Keratinocyte (primary cell): ENCODE measurements around the gene RXRA. TPM values are rescaled to one million over a fixed set of nuclear protein-coding genes. Genes with fewer than 3 reads are reported as not detected.

Experiments used
- DNase-seq: peaks from one replicate; pipeline ENCODE4 v3.0.0-alpha.2; 2011; ENCODE audit warnings: low read depth, missing footprints, low spot score
- FAIRE-seq: peaks from 2 replicates; lab custom pipeline; 2011; peaks lifted over from hg19 to GRCh38; lab: Jason Lieb, UNC
- H2AFZ ChIP-seq: 2 replicates; pipeline ENCODE4 v1.6.0; 2012; ENCODE audit warnings: low read length, control low read depth, inconsistent platforms; ENCODE audit not compliant: control insufficient read depth
- H3K27ac ChIP-seq: 2 replicates; pipeline ENCODE4 v1.5.1; 2011; ENCODE audit warnings: low read length; ENCODE audit not compliant: control insufficient read depth, insufficient read depth
- H3K27me3 ChIP-seq: 3 replicates; pipeline ENCODE4 v1.6.0; 2011; ENCODE audit warnings: low read length; ENCODE audit not compliant: control insufficient read depth, insufficient read depth; ENCODE audit errors: extremely low read depth
- H3K36me3 ChIP-seq, 2 experiments: 2 replicates in 1 of 2; 3 replicates in 1 of 2; pipeline ENCODE4 v1.5.1; 2011; ENCODE audit warnings: low read length in 2 of 2, mild to moderate bottlenecking in 1 of 2; ENCODE audit not compliant: control insufficient read depth in 2 of 2, insufficient read depth in 2 of 2; ENCODE audit errors: extremely low read depth in 1 of 2
- H3K4me1 ChIP-seq: 3 replicates; pipeline ENCODE4 v1.5.1; 2011; ENCODE audit warnings: low read length; ENCODE audit not compliant: control insufficient read depth, insufficient read depth; ENCODE audit errors: extremely low read depth
- H3K4me2 ChIP-seq: 3 replicates; pipeline ENCODE4 v1.6.0; 2011; ENCODE audit warnings: low read depth, low read length; ENCODE audit not compliant: control insufficient read depth, insufficient read depth; ENCODE audit errors: extremely low read depth
- H3K4me3 ChIP-seq, 3 experiments: fragments of 200-600 bp in 1 of 3; sonication (generic) in 1 of 3; 2 replicates in 2 of 3; 3 replicates in 1 of 3; pipeline ENCODE4 v1.5.1; 2011 to 2016; ENCODE audit warnings: low read length in 3 of 3, mild to moderate bottlenecking in 3 of 3, control low read depth in 2 of 3, inconsistent platforms in 1 of 3, low read depth in 1 of 3, mixed read lengths in 1 of 3, mixed run types in 1 of 3, moderate library complexity in 1 of 3; ENCODE audit not compliant: control insufficient read depth in 2 of 3, insufficient read depth in 2 of 3; ENCODE audit errors: extremely low read depth in 1 of 3
- H3K79me2 ChIP-seq: 2 replicates; pipeline ENCODE4 v1.6.0; 2012; ENCODE audit warnings: low read length; ENCODE audit not compliant: control insufficient read depth, insufficient read depth
- H3K9ac ChIP-seq: 3 replicates; pipeline ENCODE4 v1.6.0; 2011; ENCODE audit warnings: low read length; ENCODE audit not compliant: control insufficient read depth, insufficient read depth; ENCODE audit errors: extremely low read depth
- H3K9me1 ChIP-seq: 3 replicates; pipeline ENCODE4 v1.6.0; 2011; ENCODE audit warnings: low read length; ENCODE audit not compliant: control insufficient read depth, insufficient read depth; ENCODE audit errors: extremely low read depth
- H3K9me3 ChIP-seq: 2 replicates; pipeline ENCODE4 v1.5.1; 2012; ENCODE audit warnings: low read depth, low read length; ENCODE audit not compliant: control insufficient read depth
- H4K20me1 ChIP-seq: 3 replicates; pipeline ENCODE4 v1.6.0; 2011; ENCODE audit warnings: low read length; ENCODE audit not compliant: control insufficient read depth, insufficient read depth; ENCODE audit errors: extremely low read depth
- EZH2 ChIP-seq: IDR thresholded peaks from one replicate; pipeline ENCODE4 v1.6.1; 2012; ENCODE audit warnings: inconsistent platforms, mild to moderate bottlenecking, low read length, moderate library complexity
- dilution Hi-C: fragments of 300-500 bp; cut with MboI; formaldehyde crosslinking; loops from one replicate; pipeline ENCODE4 v1.7.0; 2020; ENCODE audit warnings: low sequenced_read_pairs; ENCODE audit not compliant: extremely low pct_ligation_motif_present
- polyA plus RNA-seq, 5 experiments: library from polyadenylated mRNA; depleted of rRNA in 3 of 5; stranded (reverse) in 3 of 5; stranded (forward) in 1 of 5; unstranded in 1 of 5; fragments of >200 nt; gene quantifications; 1 replicate in 1 of 5; 2 replicates in 3 of 5; 3 replicates in 1 of 5; pipeline versions ENCODE4 v1.2.1 to v1.2.3, GENCODE V29; 2011 to 2012; ENCODE audit warnings: missing spikeins in 2 of 5, low read depth in 1 of 5, low replicate concordance in 1 of 5
- TF ChIP-seq, protein P1 (sequence below), 3 experiments: IDR thresholded peaks in 1 of 3; conservative IDR thresholded peaks in 1 of 3; optimal IDR thresholded peaks in 1 of 3; 2 replicates in 2 of 3; 3 replicates in 1 of 3; pipeline versions ENCODE3 to v1.5.1; 2011; ENCODE audit warnings: low read length in 3 of 3, mild to moderate bottlenecking in 3 of 3, moderate library complexity in 2 of 3, control low read depth in 1 of 3, inconsistent platforms in 1 of 3; ENCODE audit not compliant: insufficient read depth in 2 of 3; ENCODE audit errors: extremely low read depth in 1 of 3

The RXRA gene
- polyA plus RNA-seq, 1 donor (not counting 4 experiments of a cell fraction or from before 2014, with no cell fraction given), result 9.7 TPM

DNA sequence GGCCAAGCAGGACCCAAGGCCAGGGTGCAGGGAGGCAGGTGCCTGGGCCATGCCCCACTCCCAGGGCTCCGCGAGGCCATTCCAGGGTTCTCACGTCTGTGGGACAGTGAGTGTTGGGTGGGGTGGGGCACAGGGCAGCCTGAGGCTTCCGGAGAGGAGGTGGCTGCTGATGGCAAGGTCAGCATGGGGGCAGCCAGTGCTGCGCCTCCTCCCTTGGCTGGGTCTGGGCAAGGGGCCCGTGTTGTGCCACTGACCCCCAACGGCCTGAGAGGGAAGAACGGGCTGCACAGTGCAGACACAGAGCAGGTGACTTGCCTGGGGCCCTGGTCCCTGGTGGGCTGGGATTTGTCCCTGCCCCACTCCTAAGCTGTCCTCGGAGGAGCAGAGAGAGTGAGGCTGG lies 82.1 kb downstream of the RXRA start:
- peaks cover 3% of the 10 kb centered on the region for H3K9me1 ChIP-seq
- TF ChIP-seq, protein P1, sequence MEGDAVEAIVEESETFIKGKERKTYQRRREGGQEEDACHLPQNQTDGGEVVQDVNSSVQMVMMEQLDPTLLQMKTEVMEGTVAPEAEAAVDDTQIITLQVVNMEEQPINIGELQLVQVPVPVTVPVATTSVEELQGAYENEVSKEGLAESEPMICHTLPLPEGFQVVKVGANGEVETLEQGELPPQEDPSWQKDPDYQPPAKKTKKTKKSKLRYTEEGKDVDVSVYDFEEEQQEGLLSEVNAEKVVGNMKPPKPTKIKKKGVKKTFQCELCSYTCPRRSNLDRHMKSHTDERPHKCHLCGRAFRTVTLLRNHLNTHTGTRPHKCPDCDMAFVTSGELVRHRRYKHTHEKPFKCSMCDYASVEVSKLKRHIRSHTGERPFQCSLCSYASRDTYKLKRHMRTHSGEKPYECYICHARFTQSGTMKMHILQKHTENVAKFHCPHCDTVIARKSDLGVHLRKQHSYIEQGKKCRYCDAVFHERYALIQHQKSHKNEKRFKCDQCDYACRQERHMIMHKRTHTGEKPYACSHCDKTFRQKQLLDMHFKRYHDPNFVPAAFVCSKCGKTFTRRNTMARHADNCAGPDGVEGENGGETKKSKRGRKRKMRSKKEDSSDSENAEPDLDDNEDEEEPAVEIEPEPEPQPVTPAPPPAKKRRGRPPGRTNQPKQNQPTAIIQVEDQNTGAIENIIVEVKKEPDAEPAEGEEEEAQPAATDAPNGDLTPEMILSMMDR (optimal IDR thresholded peaks at IDR 0.05 in 1 of 3, IDR thresholded peaks at IDR 0.05 in 1 of 3, conservative IDR thresholded peaks at IDR 0.05 in 1 of 3; ENCODE audit: extremely low read depth in 1 of 3, insufficient read depth in 2 of 3, low read length in 3 of 3), result no peak
- TF ChIP-seq EZH2, result no peak
- H3K79me2 ChIP-seq, result peaks cover 2% of the 10 kb centered on the region
- H3K27me3 ChIP-seq, result no peaks in the 10 kb centered on the region
- H2AFZ ChIP-seq, result no peak overlapping the region
- peaks cover 3 to 15% of the 10 kb centered on the region in 2 experiments for H3K36me3 ChIP-seq
- H3K27ac ChIP-seq, result no peak overlapping the region
- dilution Hi-C loops, result no loop called here
- H3K4me3 ChIP-seq, result no peak overlapping the region
- FAIRE-seq (no peak), DNase-seq (no peak)
- H3K4me1 ChIP-seq, result peaks cover 52% of the 10 kb centered on the region
- H4K20me1 ChIP-seq, result peaks cover 3% of the 10 kb centered on the region
- no peak overlapping the region for H3K9ac ChIP-seq
- H3K4me2 ChIP-seq, result no peak overlapping the region
- no peaks in the 10 kb centered on the region for H3K9me3 ChIP-seq

DNA sequence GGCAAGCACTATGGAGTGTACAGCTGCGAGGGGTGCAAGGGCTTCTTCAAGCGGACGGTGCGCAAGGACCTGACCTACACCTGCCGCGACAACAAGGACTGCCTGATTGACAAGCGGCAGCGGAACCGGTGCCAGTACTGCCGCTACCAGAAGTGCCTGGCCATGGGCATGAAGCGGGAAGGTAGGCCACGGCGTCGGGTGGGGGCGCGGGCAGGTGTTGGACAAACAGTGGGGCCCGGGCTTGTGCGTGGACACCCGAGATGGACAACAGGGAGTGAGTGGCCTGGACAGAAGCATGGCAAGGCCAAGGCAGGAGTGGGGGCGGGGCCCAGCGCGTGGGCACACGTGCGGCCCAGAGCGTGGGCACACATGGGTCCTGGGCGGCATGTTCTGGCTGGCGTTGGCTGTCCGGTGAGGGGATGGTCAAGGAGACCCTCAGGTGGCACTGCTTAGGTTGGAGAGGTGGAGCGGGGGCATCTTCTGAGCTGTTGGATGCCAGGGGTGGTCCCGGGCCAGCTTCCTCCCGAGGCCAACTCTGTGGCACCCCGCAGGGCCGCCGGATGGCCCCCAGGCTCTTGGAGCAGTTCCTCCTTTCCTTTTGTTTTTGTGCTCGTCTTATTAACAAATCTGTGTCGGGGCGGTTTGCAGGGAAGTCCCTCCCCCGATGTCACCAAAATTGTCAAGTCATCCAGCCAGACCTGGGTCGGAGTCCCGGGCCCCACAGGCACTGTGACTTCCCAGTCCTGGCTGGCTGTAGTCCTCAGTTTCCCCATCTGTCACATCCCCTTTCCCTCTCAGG lies 82.9 kb downstream of the RXRA start:
- no peak for FAIRE-seq
- Histone ChIP-seq H3K4me3 (no peak overlapping the region), H2AFZ (no peak overlapping the region), H3K27ac (no peak overlapping the region), H3K4me2 (no peak overlapping the region), H3K9me1 (peaks cover 3% of the 10 kb centered on the region), H3K9ac (no peak overlapping the region), H3K27me3 (no peaks in the 10 kb centered on the region), H4K20me1 (peaks cover 3% of the 10 kb centered on the region), H3K36me3 (peaks cover 3 to 15% of the 10 kb centered on the region in 2 experiments), H3K4me1 (peaks cover 54% of the 10 kb centered on the region), H3K79me2 (peaks cover 2% of the 10 kb centered on the region), H3K9me3 (no peaks in the 10 kb centered on the region)
- no peak for TF ChIP-seq EZH2
- DNase-seq, result no peak
- dilution Hi-C loops, result no loop called here
